Measurements from ENCODE around the gene MBNL1. TPM values are rescaled to one million over a fixed set of nuclear protein-coding genes. Genes with fewer than 3 reads are reported as not detected.

Gene MBNL1
- total RNA-seq, 6 experiments from 2014 or later, result 200 to 291 (median 244) TPM

DNA sequence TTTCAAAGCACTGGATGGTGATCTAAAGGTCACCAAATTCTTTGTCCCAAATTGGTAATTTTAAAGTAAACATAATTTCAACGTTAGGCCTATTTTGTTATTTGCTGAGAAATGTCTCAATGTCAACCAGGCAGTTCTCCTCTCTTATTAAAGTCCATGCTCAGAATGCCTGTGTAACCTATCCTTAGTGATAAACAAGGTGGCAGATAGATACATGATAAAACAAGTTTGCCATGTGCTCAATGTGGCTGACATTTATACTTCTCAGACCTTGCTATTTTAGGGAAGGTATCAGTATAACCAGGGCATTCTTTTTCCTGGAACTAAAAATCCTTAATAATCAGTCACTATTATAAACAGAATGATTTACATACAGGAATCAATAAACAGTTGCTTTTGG lies 8.5 kb downstream of the MBNL1 start:
- H3K36me3 Mint-ChIP-seq (ENCODE audit: low read depth), result peaks cover 8% of the 10 kb centered on the region; the same call in 1 of the 2 replicates

DNA sequence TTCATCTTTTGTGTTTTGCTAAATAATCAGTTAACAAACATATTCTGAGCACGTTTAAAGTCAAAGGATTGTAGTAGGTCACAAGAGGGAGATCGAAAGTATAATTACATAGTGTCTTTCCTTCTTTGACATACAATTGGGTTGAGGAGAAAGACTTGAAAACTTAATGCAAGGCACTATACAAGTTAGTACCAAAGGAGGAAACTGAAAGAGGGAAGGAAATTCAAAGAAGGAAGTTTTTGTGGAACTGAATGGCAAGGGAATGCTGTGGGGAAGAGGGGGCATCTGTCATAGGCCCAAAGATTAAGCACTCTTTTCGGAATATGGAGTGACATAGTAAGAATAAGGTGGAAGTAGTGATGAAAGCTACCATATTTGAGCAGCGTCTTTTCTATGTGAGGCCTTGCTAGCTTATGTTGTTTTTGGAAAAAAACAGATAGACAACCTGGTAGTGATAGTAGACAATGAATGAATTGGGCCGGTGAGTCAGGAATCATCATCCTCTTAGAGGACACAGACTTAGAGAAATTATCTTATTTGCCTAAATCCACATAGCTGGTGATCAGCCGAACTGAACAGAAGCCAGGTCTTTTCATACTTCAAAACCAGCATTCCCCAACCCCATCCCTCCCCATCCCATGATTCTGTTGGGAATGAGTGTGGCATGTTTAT lies 10.2 kb downstream of the MBNL1 start:
- Mint-ChIP-seq H3K36me3 (ENCODE audit: low read depth) (0 out of 2 replicates have a peak, but pooled peaks cover 4% of the 10 kb centered on the region), H3K4me3 (peak overlapping the region; percentile 18; the same call in 1 of the 2 replicates), H3K4me1 (ENCODE audit: low read depth) (peaks cover 83% of the 10 kb centered on the region), H3K27ac (peak overlapping the region; percentile 17), H3K9me3 (no peaks in the 10 kb centered on the region), H3K27me3 (ENCODE audit: insufficient read depth) (no peaks in the 10 kb centered on the region; the same call in 1 of the 2 replicates)
- DNase-seq, result no peak
- TF ChIP-seq, protein P1, sequence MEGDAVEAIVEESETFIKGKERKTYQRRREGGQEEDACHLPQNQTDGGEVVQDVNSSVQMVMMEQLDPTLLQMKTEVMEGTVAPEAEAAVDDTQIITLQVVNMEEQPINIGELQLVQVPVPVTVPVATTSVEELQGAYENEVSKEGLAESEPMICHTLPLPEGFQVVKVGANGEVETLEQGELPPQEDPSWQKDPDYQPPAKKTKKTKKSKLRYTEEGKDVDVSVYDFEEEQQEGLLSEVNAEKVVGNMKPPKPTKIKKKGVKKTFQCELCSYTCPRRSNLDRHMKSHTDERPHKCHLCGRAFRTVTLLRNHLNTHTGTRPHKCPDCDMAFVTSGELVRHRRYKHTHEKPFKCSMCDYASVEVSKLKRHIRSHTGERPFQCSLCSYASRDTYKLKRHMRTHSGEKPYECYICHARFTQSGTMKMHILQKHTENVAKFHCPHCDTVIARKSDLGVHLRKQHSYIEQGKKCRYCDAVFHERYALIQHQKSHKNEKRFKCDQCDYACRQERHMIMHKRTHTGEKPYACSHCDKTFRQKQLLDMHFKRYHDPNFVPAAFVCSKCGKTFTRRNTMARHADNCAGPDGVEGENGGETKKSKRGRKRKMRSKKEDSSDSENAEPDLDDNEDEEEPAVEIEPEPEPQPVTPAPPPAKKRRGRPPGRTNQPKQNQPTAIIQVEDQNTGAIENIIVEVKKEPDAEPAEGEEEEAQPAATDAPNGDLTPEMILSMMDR (IDR thresholded peaks at IDR 0.05), result no peak

More for the DNA sequence above, 8.5 kb downstream of the MBNL1 start:
- Mint-ChIP-seq H3K4me1 (ENCODE audit: low read depth) (peaks cover 84% of the 10 kb centered on the region), H3K27me3 (ENCODE audit: insufficient read depth) (no peaks in the 10 kb centered on the region), H3K27ac (peak overlapping the region; percentile 47; the same call in 1 of the 2 replicates), H3K4me3 (no peak overlapping the region), H3K9me3 (no peaks in the 10 kb centered on the region)
- TF ChIP-seq, protein P1 (IDR thresholded peaks at IDR 0.05), result no peak
- DNase-seq, result no peak

- TF ChIP-seq, protein P1 (IDR thresholded peaks at IDR 0.05), result no peak
- peak overlapping the region; percentile 29 for H3K27ac Mint-ChIP-seq
- no peaks in the 10 kb centered on the region; the same call in 1 of the 2 replicates for H3K27me3 Mint-ChIP-seq (ENCODE audit: insufficient read depth)
- peaks cover 82% of the 10 kb centered on the region for H3K4me1 Mint-ChIP-seq (ENCODE audit: low read depth)
- H3K4me3 Mint-ChIP-seq, result no peak overlapping the region; the same call in 1 of the 2 replicates
- DNase-seq, result no peak
- H3K9me3 Mint-ChIP-seq, result no peaks in the 10 kb centered on the region
- 0 out of 2 replicates have a peak, but pooled peaks cover 4% of the 10 kb centered on the region for H3K36me3 Mint-ChIP-seq (ENCODE audit: low read depth)
Observed at GRCh38 chr3:152279479-152279878, 10.8 kb downstream of the MBNL1 start.

DNA sequence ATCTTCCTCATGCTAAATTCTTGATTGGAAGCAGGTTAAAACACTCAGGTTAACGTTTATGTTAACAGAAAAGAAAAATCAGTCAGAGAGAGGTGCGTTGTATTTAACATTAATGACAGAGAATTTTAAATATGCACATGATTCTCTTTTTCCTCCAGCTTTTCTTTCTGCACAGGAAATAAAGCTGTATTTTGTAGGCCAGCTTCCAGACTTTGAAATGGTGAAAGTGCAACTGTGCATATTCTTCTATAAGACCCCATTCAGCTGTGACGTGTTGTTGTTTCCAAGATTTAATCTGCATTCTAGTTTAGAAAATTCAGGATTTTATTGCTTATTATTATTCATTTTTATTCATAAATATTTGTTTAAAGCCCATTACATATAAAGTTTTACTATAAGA lies 11.8 kb downstream of the MBNL1 start:
- TF ChIP-seq, protein P1 (IDR thresholded peaks at IDR 0.05), result no peak
- Mint-ChIP-seq H3K9me3 (no peaks in the 10 kb centered on the region), H3K4me3 (peak overlapping the region; percentile 9; the same call in 1 of the 2 replicates), H3K4me1 (ENCODE audit: low read depth) (peaks cover 91% of the 10 kb centered on the region), H3K27me3 (ENCODE audit: insufficient read depth) (no peaks in the 10 kb centered on the region; the same call in 1 of the 2 replicates), H3K27ac (no peak overlapping the region), H3K36me3 (ENCODE audit: low read depth) (peaks cover 13% of the 10 kb centered on the region; the same call in 1 of the 2 replicates)
- no peak for DNase-seq

DNA sequence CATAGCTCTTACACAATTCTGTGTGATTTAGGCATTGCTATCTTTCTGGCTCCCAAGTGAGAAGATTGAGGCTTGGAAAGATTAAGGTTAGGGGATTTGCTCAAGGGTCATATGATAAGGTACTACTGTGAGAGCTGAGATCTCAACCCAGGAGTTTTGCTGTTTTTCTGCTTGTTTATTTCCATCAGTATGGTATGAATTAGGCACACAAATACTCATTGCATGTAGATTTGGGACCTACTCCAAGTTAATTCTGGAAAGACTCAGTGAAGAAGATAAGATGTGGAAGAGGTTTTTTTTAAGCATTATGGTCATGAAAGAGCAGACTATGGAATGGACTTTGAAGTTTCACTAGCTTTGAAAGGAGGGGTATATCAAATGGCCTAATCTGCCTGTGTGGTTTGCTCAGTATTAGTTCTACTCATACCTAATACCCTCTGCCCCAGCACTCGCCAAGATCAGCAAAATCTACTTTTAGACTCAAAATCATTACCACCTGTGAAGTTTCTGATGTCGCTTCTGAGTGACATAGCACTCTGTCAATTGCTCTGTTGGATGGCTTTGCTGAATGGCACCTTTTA lies 12.5 kb downstream of the MBNL1 start:
- no peaks in the 10 kb centered on the region for H3K9me3 Mint-ChIP-seq
- peaks cover 13% of the 10 kb centered on the region; the same call in 1 of the 2 replicates for H3K36me3 Mint-ChIP-seq (ENCODE audit: low read depth)
- H3K4me3 Mint-ChIP-seq, result peak overlapping the region; percentile 2; the same call in 1 of the 2 replicates
- peaks cover 91% of the 10 kb centered on the region for H3K4me1 Mint-ChIP-seq (ENCODE audit: low read depth)
- no peak for DNase-seq
- peak overlapping the region; percentile 39 for H3K27ac Mint-ChIP-seq
- no peaks in the 10 kb centered on the region; the same call in 1 of the 2 replicates for H3K27me3 Mint-ChIP-seq (ENCODE audit: insufficient read depth)
- TF ChIP-seq, protein P1 (IDR thresholded peaks at IDR 0.05), result no peak
